Suprapubic skin (tissue), 4 donors: Measurements from ENCODE around the gene ZFP64. TPM values are rescaled to one million over a fixed set of nuclear protein-coding genes. Genes with fewer than 3 reads are reported as not detected.

Experiments used
- DNase-seq, 2 donors: peaks; one replicate each; pipeline ENCODE4 v3.0.0-alpha.2; 2019; ENCODE audit warnings: low spot score in 2 of 2
- H3K27ac ChIP-seq: fragments of 200-600 bp; sonication (generic); one replicate; pipeline ENCODE4 v1.5.1; 2019
- H3K27me3 ChIP-seq: fragments of 200-600 bp; sonication (generic); one replicate; pipeline ENCODE4 v1.5.1; 2019
- H3K36me3 ChIP-seq: fragments of 200-600 bp; sonication (generic); one replicate; pipeline ENCODE4 v1.5.1; 2019
- H3K4me1 ChIP-seq: fragments of 200-600 bp; sonication (generic); one replicate; pipeline ENCODE4 v1.5.1; 2019
- H3K4me3 ChIP-seq: fragments of 200-600 bp; sonication (generic); one replicate; pipeline ENCODE4 v1.5.1; 2019; ENCODE audit warnings: mild to moderate bottlenecking
- H3K9me3 ChIP-seq: fragments of 200-600 bp; sonication (generic); one replicate; pipeline ENCODE4 v1.5.1; 2019
- CTCF ChIP-seq, 2 donors: fragments of 200-600 bp in 1 of 2; fragments of 450-650 bp in 1 of 2; sonication (generic) in 1 of 2; IDR thresholded peaks; one replicate each; pipeline ENCODE4 v1.5.1; 2016 to 2019; ENCODE audit warnings: antibody characterized with exemption in 2 of 2, mild to moderate bottlenecking in 1 of 2, moderate library complexity in 1 of 2
- EP300 ChIP-seq: sonication (generic); formaldehyde crosslinking; IDR thresholded peaks from one replicate; pipeline ENCODE4 v1.6.1; 2017; ENCODE audit warnings: antibody characterized with exemption
- POLR2A ChIP-seq, 2 donors: fragments of 450-650 bp; IDR thresholded peaks; one replicate each; pipeline ENCODE4 v1.6.1; 2017; ENCODE audit warnings: antibody characterized with exemption in 2 of 2, mild to moderate bottlenecking in 2 of 2, moderate library complexity in 2 of 2
- POLR2AphosphoS5 ChIP-seq, 3 donors: sonication (generic); formaldehyde crosslinking; IDR thresholded peaks; one replicate each; pipeline ENCODE4 v1.6.1; 2017; ENCODE audit warnings: antibody characterized with exemption in 3 of 3
- WGBS: methylation state at CpG from one replicate; pipeline ENCODE4 v1.1.5; 2018; 5-methylcytosine and 5-hydroxymethylcytosine counted together
- total RNA-seq, 4 donors: library from RNA; depleted of rRNA; stranded (reverse); fragments of >200 nt; gene quantifications; one replicate each; pipeline ENCODE4 v1.1.0, GENCODE V29; 2016

The ZFP64 gene
- total RNA-seq, 4 donors from 2014 or later: 25.1 to 33.8 (median 28.2) TPM

- 87% methylated on average over 6 of the region's 8 CpGs for WGBS
- Histone ChIP-seq H3K27me3 (no peaks in the 10 kb centered on the region), H3K9me3 (no peaks in the 10 kb centered on the region), H3K36me3 (peaks cover 18% of the 10 kb centered on the region), H3K4me1 (no peaks in the 10 kb centered on the region), H3K27ac (no peak overlapping the region), H3K4me3 (no peak overlapping the region)
- no peak for DNase-seq
- TF ChIP-seq EP300 (no peak), CTCF (IDR thresholded peaks at IDR 0.05) (no peak), POLR2AphosphoS5 (IDR thresholded peaks at IDR 0.05) (no peak), POLR2A (IDR thresholded peaks at IDR 0.05) (no peak)
These were observed 20.6 kb downstream of the ZFP64 start for GRCh38 chr20:52171025-52171424.

- 100% methylated on average over 1 of the region's 1 CpG for WGBS
- TF ChIP-seq EP300 (no peak), POLR2AphosphoS5 (IDR thresholded peaks at IDR 0.05) (no peak), POLR2A (IDR thresholded peaks at IDR 0.05) (no peak), CTCF (IDR thresholded peaks at IDR 0.05) (no peak)
- Histone ChIP-seq H3K27me3 (no peaks in the 10 kb centered on the region), H3K36me3 (peaks cover 36% of the 10 kb centered on the region), H3K4me1 (no peaks in the 10 kb centered on the region), H3K27ac (no peak overlapping the region), H3K4me3 (no peak overlapping the region), H3K9me3 (no peaks in the 10 kb centered on the region)
- no peak for DNase-seq
These were observed 23.5 kb downstream of the ZFP64 start for GRCh38 chr20:52168116-52168515.

- Histone ChIP-seq H3K4me3 (no peak overlapping the region), H3K27ac (no peak overlapping the region), H3K9me3 (no peaks in the 10 kb centered on the region), H3K4me1 (no peaks in the 10 kb centered on the region), H3K27me3 (no peaks in the 10 kb centered on the region), H3K36me3 (peaks cover 43% of the 10 kb centered on the region)
- 95% methylated on average over 4 of the region's 4 CpGs for WGBS
- no peak for DNase-seq
- TF ChIP-seq CTCF (IDR thresholded peaks at IDR 0.05) (no peak), EP300 (no peak), POLR2AphosphoS5 (IDR thresholded peaks at IDR 0.05) (no peak), POLR2A (IDR thresholded peaks at IDR 0.05) (no peak)
These were observed 24.2 kb downstream of the ZFP64 start for GRCh38 chr20:52167232-52167840.

- no peak for DNase-seq
These were observed 25.4 kb downstream of the ZFP64 start for GRCh38 chr20:52166150-52166549.

More at GRCh38 chr20:52166150-52166549, 25.4 kb downstream of the ZFP64 start:
- H3K9me3 ChIP-seq: no peaks in the 10 kb centered on the region
- no peak overlapping the region for H3K4me3 ChIP-seq
- 100% methylated on average over 1 of the region's 1 CpG for WGBS
- H3K4me1 ChIP-seq: no peaks in the 10 kb centered on the region
- no peak overlapping the region for H3K27ac ChIP-seq
- no peak for TF ChIP-seq EP300
- TF ChIP-seq CTCF (IDR thresholded peaks at IDR 0.05): no peak
- TF ChIP-seq POLR2AphosphoS5 (IDR thresholded peaks at IDR 0.05): no peak
- no peak for TF ChIP-seq POLR2A (IDR thresholded peaks at IDR 0.05)
- no peaks in the 10 kb centered on the region for H3K27me3 ChIP-seq
- peaks cover 50% of the 10 kb centered on the region for H3K36me3 ChIP-seq
